C1 segment of cervical spinal cord (tissue), 14 donors: ENCODE measurements around the gene RPS6KA2.

ENCODE experiments used
- DNase-seq, 14 donors: peaks; one replicate each; lab custom pipeline; 2025; lab: John Stamatoyannopoulos, UW

RPS6KA2 gene

GRCh38 chr6:166450167-166450873 lies 176.7 kb downstream of the RPS6KA2 start:
- DNase-seq = no peak

DNA sequence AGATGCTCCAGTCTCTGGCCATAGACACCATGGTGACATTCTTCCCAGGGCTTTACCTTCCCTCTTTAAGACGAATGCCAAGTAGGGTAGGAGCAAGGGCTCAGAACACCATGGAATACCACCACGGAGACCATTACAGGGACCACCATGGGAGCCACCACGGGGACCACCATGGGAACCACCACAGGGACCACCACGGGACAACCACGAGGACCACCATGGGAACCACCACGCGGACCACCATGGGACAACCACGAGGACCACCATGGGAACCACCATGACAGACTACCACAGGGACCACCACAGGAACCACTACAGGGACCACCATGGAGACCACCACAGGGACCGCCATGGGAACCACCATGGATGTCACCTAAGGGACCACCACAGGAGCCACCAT lies 177.4 kb downstream of the RPS6KA2 start:
- DNase-seq = no peak

- DNase-seq = no peak
These were observed 178.0 kb downstream of the RPS6KA2 start for GRCh38 chr6:166449036-166449435.

- no peak for DNase-seq
These were observed 178.6 kb downstream of the RPS6KA2 start for GRCh38 chr6:166448432-166448831.

- DNase-seq = no peak
These were observed 180.4 kb downstream of the RPS6KA2 start for GRCh38 chr6:166446567-166447065.

DNA sequence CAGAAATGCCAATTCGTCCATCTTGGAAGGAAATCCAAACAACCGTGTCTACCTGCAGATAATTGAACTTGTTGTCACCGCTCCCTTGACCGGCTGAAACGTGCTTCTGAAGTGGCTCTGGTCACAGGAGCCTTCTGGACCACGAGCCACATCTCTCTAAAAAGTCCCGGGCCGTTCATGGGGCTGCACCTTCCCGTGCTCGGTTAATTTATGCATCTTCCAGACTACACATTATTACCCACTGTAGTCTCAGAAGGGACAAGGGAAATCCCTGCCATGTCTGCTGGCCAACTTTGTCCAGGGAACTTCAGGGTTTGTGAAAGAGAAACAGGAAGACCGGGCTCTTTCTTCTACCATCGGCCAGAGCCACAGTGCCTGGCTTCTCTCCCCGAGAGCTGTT lies 180.9 kb downstream of the RPS6KA2 start:
- no peak for DNase-seq

- DNase-seq = no peak
These were observed 182.6 kb downstream of the RPS6KA2 start for GRCh38 chr6:166444446-166444845.

- DNase-seq = no peak
These were observed 183.9 kb downstream of the RPS6KA2 start for GRCh38 chr6:166443166-166443565.

DNA sequence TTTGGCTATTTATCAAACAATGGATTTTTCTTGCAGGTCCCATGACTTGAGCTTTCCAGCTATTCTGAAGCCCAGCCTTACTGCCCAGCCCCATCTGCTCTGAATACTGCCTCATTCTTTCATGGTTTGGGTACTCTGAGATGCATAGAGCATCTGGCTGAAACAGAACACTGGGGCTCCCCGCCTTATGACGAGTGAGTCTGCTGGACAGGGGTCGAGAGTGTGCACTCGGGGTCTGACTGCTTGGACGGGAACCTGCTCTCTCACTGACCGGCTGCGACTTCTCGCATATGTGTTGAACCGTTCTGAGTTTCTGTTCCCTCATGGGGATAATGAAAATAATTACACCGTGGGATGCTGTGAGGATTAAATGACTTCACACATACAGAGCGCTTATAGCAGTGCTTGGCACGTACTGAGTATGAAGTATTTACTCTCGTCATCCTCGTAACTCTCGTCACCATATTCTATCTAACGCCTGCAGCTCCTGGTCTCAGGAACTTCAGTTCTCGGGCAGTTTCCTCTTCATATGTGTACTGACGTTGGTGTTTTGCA lies 184.8 kb downstream of the RPS6KA2 start:
- peak in 1 of 14 donors; percentile 26 for DNase-seq

DNA sequence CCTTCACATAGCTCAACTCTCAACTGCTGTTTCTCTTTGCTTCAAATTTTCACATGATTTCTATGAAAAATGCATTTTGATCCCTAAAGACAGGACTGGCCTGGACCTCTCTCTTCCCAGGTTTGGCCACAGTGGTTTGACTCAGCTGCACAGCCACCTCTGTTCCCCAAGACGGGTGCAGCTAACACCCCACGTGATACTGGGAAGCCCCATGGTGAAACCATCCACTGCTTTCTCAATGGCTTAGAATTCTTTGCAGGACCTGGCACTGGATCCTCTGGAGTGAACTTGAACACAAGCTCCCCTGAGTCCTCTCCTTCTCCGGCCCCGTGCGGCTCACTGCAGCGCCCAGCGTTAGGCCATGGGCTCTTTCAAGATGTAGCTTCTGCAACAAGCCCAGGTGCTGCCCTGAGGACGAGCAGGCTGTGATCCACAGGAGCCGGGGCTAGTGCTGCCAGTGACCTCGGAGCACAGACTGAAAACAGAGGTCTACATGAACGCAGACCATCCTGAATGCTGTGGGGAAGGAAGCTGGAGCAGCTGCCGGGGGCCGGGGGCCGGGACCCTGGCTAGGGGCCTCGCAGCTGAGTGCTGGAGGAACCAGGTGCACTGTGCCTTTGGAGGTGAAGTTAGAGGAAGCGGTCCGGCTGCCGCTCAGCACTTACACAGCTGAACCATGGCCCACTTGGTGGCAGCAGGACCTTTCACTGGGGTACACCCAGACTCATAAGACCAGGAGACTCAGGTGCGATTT lies 185.5 kb downstream of the RPS6KA2 start:
- DNase-seq = no peak

DNA sequence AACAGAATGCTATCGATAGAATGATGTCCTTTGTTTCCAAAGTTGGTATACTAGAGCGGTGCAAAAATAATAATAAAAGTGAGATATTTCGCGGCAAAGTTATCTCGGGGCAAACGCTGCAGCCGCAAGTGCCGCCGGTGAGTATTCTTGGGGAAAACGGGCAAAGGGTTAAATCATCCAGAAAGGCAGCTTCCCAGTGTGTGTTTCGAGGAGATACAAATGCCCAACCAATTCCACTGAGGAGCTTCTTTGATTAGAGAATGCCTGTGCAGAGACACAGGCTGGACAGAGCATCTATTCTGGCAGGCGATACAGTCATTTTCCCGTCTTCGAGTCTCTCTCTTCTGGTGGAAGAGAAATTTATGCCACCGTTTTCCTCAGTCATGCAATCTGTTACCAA lies 186.3 kb downstream of the RPS6KA2 start:
- DNase-seq = peak in 1 of 14 donors; percentile 18

- no peak for DNase-seq
These were observed 186.9 kb downstream of the RPS6KA2 start for GRCh38 chr6:166440106-166440505.

GRCh38 chr6:166439366-166440091 lies 187.5 kb downstream of the RPS6KA2 start:
- DNase-seq = peak in 1 of 14 donors; percentile 47

- no peak for DNase-seq
These were observed 188.7 kb downstream of the RPS6KA2 start for GRCh38 chr6:166438211-166438861.

- DNase-seq = no peak
These were observed 189.4 kb downstream of the RPS6KA2 start for GRCh38 chr6:166437661-166438060.

- DNase-seq = no peak
These were observed 190.6 kb downstream of the RPS6KA2 start for GRCh38 chr6:166436195-166437139.

DNA sequence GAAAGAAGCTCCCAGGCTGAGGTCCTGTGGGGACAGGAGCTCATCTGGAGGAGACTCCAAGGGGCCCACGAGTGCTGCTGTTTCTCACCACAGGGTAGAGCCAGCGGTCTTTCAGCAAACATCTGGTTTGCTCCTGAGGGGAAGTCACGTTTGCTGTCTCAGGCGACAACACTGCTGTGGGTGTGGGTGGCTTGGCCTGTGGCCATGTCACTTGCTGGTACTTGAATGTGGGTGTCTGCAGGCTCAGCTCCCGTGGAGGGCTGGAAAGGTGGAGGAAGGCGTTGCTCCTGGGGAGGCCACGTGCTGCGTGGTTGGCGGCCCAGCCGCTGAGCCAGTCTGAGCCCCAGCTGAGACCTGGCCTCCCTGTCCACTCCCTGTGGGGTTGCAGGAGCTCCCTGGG lies 191.5 kb downstream of the RPS6KA2 start:
- DNase-seq = no peak

DNA sequence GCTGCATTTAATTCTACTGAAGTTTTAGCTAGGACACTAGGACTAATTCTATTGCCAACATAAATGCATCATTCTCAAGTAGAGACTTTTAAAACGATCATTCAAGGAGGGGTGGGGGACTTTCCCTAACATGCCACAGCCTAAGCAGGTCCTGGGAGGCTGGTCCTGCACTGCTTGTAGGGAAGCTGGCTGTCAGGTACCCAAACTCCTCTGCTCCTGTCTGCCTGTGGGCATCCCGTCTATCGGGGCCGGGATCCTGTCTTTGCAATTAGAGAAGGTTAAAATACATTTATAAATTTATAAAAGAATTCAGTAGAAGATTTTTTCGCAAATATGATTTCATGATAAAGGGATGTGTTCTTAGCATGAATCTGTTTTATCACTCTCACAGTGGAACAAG lies 192.7 kb downstream of the RPS6KA2 start:
- DNase-seq = no peak

DNA sequence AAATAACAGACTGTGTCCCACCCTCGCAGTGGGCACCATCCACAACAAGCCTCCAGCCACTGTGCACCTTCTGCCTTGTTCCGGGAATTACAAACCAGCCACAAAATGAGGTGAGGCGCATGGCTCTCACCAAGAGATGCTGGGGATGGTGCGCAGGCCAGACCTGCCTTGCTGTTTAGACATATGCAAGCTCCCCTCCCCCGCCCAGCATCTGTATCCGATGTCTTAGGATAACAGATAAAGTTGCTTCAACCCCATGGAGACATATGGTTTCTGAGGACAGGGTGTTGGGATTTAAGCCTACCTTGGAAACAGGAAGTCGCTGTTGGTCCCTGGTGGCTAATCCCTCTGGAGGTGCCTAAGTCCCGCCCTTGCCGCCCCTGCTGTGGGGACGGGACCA lies 194.0 kb downstream of the RPS6KA2 start:
- no peak for DNase-seq

DNA sequence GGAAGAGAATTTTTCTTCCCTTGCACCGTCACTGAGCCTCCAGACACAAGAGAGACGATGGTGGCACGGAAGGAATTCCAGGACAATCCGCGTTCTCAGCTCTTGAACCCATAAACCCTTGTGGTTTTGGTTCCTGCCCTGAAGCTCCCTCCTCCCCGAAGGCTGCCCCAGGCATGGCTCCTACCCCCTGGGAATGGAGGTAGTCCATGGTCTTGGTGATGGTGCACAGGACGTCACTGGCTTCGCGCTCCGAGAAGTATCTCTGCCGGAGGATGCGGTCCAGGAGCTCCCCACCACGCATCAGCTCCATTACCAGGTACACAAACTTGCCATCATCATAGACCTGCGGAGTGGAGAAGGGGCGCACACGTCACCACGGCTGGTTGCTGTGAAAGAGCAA lies 196.8 kb downstream of the RPS6KA2 start:
- no peak for DNase-seq
